ENCODE measurements around the gene MFGE8.
"Not testable (repeated sequence)": the region's sequence is repeated elsewhere in the genome, so short reads cannot be mapped to it uniquely, and the experiment has no call there.

The MFGE8 gene

GRCh38 chr15:88932875-88933330 is 19.7 kb upstream of the MFGE8 start:
- H3K4me1 Mint-ChIP-seq: no peaks in the 10 kb centered on the region
- peak overlapping the region in 1 of 3 experiments; percentile 73 for H3K27ac Mint-ChIP-seq
- no peak for TF ChIP-seq CTCF (IDR thresholded peaks at IDR 0.05; ENCODE audit: unreplicated experiment in 3 of 3)
- no peaks in the 10 kb centered on the region for H3K36me3 Mint-ChIP-seq (ENCODE audit: low read depth)
- no peak overlapping the region for H3K4me3 Mint-ChIP-seq
- H3K27me3 Mint-ChIP-seq (ENCODE audit: low read depth): no peaks in the 10 kb centered on the region
- H3K9me3 Mint-ChIP-seq: peaks cover 31% of the 10 kb centered on the region

- H3K36me3 Mint-ChIP-seq (ENCODE audit: low read depth): no peaks in the 10 kb centered on the region
- no peak for TF ChIP-seq CTCF (IDR thresholded peaks at IDR 0.05; ENCODE audit: unreplicated experiment in 3 of 3)
- no peaks in the 10 kb centered on the region for H3K27me3 Mint-ChIP-seq (ENCODE audit: low read depth)
- peaks cover 31% of the 10 kb centered on the region for H3K9me3 Mint-ChIP-seq
- no peak overlapping the region for H3K4me3 Mint-ChIP-seq
- peak overlapping the region in 1 of 3 experiments; percentile 73 for H3K27ac Mint-ChIP-seq
- H3K4me1 Mint-ChIP-seq: no peaks in the 10 kb centered on the region
Measured at GRCh38 chr15:88932271-88932874, 19.2 kb upstream of the MFGE8 start.

- no peaks in the 10 kb centered on the region for H3K27me3 Mint-ChIP-seq (ENCODE audit: low read depth)
- H3K36me3 Mint-ChIP-seq (ENCODE audit: low read depth): no peaks in the 10 kb centered on the region
- no peak overlapping the region for H3K27ac Mint-ChIP-seq
- no peak overlapping the region for H3K4me3 Mint-ChIP-seq
- no peaks in the 10 kb centered on the region for H3K4me1 Mint-ChIP-seq
- no peak for TF ChIP-seq CTCF (IDR thresholded peaks at IDR 0.05; ENCODE audit: unreplicated experiment in 3 of 3)
- H3K9me3 Mint-ChIP-seq: peaks cover 28% of the 10 kb centered on the region
Measured at GRCh38 chr15:88930579-88930978, 17.4 kb upstream of the MFGE8 start.

GRCh38 chr15:88929358-88930098 is 16.3 kb upstream of the MFGE8 start:
- not testable (repeated sequence) for H3K36me3 Mint-ChIP-seq (ENCODE audit: low read depth); H3K4me1 Mint-ChIP-seq

GRCh38 chr15:88928192-88928591 is 15.0 kb upstream of the MFGE8 start:
- not testable (repeated sequence) for H3K4me1 Mint-ChIP-seq; H3K36me3 Mint-ChIP-seq (ENCODE audit: low read depth); H3K4me3 Mint-ChIP-seq; H3K27me3 Mint-ChIP-seq (ENCODE audit: low read depth); H3K27ac Mint-ChIP-seq
- peaks cover 20% of the 10 kb centered on the region for H3K9me3 Mint-ChIP-seq

More at GRCh38 chr15:88929358-88930098, 16.3 kb upstream of the MFGE8 start:
- not testable (repeated sequence) for H3K27me3 Mint-ChIP-seq (ENCODE audit: low read depth); H3K4me3 Mint-ChIP-seq; H3K27ac Mint-ChIP-seq
- peaks cover 23% of the 10 kb centered on the region for H3K9me3 Mint-ChIP-seq

GRCh38 chr15:88925648-88926047 is 12.5 kb upstream of the MFGE8 start:
- H3K27ac Mint-ChIP-seq; H3K4me1 Mint-ChIP-seq; H3K36me3 Mint-ChIP-seq (ENCODE audit: low read depth); H3K4me3 Mint-ChIP-seq; H3K27me3 Mint-ChIP-seq (ENCODE audit: low read depth); H3K9me3 Mint-ChIP-seq: not testable (repeated sequence)

GRCh38 chr15:88920892-88921435 is 7.8 kb upstream of the MFGE8 start:
- not testable (repeated sequence) for H3K4me3 Mint-ChIP-seq; H3K36me3 Mint-ChIP-seq (ENCODE audit: low read depth); H3K27ac Mint-ChIP-seq; H3K9me3 Mint-ChIP-seq
- peaks cover 11% of the 10 kb centered on the region for H3K4me1 Mint-ChIP-seq
- H3K27me3 Mint-ChIP-seq (ENCODE audit: low read depth): peaks cover 17% of the 10 kb centered on the region
